GM10266 (cell line): ENCODE data around the gene ARHGEF6.

Experiments
- DNase-seq: peaks from one replicate; pipeline ENCODE4 v3.0.0; 2012; ENCODE audit errors: extremely low spot score
- CTCF ChIP-seq: IDR thresholded peaks from 2 replicates; pipeline ENCODE4 v1.5.1; 2012; ENCODE audit warnings: mild to moderate bottlenecking, low read depth; ENCODE audit not compliant: control insufficient read depth, insufficient read depth; ENCODE audit errors: missing control alignments

ARHGEF6 gene

GRCh38 chrX:136620780-136621179 is 160.0 kb downstream of the ARHGEF6 start:
- no peak for TF ChIP-seq CTCF
- no peak for DNase-seq

GRCh38 chrX:136619899-136620505 is 160.7 kb downstream of the ARHGEF6 start:
- no peak for DNase-seq
- TF ChIP-seq CTCF: no peak

- DNase-seq: peak; percentile 45
- no peak for TF ChIP-seq CTCF
Measured at GRCh38 chrX:136616987-136617685, 163.6 kb downstream of the ARHGEF6 start.
